Coronary artery (tissue), 2 donors: ENCODE results near the gene RHBDF2.

Source experiments
- DNase-seq: peaks from one replicate; pipeline ENCODE4 v3.0.0-alpha.2; 2017; ENCODE audit warnings: low spot score
- H3K27ac ChIP-seq, 2 donors: fragments of 200-600 bp; sonication (generic); one replicate each; pipeline ENCODE4 v1.5.1; 2016 to 2019
- H3K4me3 ChIP-seq: fragments of 200-600 bp; sonication (generic); 2 replicates; pipeline ENCODE4 v1.5.1; 2016; ENCODE audit warnings: mild to moderate bottlenecking, moderate library complexity
- TF ChIP-seq, protein P1 (sequence below): fragments of 200-600 bp; sonication (generic); IDR thresholded peaks from one replicate; pipeline ENCODE4 v1.5.1; 2019; ENCODE audit warnings: antibody characterized with exemption

RHBDF2 gene

DNA sequence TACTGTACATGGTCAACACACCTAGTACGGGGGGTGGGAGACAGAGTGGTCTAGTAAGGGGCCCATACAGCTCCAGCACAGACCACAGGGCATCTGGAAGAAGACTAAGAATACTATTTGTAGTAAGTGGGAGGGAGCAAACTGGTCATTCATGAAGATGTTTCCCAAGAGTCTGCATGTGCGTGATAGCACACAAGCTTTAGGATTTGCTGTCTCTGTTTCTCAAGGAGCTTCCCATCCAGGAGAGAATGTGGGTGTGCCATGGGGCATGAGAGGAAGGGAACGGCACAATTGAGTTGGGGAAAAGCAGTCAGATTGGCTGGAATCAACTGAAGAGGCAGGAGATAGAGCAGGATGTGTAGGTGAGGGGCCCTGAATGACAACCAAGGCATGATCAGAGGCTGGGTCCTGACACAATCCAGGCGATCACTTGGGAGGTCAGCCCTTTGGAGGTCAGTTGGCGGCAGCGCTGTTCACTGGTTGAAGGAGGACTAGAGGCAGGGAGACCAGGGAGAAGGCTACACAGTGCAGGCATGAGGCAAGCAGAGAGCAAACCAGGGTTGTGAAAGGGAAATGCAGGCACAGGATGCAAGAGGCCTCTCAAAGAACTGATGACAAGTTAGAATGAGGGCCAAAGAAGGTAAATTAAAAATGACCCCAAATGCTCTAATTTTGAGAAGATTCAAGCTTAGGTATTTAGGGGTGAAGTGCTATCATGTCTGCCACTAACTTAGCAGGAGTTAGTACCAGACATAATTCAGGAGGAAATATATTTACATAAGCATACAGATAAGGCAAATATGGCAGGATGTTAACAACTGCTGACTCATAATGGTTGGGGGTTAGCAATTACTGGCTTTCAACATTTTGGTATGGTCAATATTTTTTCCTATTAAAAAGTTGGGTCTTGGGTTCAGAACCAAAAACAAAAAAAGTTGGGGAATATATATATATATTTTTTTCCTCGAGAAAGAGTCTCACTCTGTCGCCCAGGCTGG, 58.6 kb downstream of the RHBDF2 start:
- Histone ChIP-seq H3K27ac (no peak overlapping the region), H3K4me3 (no peak overlapping the region)
- TF ChIP-seq, protein P1, sequence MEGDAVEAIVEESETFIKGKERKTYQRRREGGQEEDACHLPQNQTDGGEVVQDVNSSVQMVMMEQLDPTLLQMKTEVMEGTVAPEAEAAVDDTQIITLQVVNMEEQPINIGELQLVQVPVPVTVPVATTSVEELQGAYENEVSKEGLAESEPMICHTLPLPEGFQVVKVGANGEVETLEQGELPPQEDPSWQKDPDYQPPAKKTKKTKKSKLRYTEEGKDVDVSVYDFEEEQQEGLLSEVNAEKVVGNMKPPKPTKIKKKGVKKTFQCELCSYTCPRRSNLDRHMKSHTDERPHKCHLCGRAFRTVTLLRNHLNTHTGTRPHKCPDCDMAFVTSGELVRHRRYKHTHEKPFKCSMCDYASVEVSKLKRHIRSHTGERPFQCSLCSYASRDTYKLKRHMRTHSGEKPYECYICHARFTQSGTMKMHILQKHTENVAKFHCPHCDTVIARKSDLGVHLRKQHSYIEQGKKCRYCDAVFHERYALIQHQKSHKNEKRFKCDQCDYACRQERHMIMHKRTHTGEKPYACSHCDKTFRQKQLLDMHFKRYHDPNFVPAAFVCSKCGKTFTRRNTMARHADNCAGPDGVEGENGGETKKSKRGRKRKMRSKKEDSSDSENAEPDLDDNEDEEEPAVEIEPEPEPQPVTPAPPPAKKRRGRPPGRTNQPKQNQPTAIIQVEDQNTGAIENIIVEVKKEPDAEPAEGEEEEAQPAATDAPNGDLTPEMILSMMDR = no peak
- DNase-seq = no peak

DNA sequence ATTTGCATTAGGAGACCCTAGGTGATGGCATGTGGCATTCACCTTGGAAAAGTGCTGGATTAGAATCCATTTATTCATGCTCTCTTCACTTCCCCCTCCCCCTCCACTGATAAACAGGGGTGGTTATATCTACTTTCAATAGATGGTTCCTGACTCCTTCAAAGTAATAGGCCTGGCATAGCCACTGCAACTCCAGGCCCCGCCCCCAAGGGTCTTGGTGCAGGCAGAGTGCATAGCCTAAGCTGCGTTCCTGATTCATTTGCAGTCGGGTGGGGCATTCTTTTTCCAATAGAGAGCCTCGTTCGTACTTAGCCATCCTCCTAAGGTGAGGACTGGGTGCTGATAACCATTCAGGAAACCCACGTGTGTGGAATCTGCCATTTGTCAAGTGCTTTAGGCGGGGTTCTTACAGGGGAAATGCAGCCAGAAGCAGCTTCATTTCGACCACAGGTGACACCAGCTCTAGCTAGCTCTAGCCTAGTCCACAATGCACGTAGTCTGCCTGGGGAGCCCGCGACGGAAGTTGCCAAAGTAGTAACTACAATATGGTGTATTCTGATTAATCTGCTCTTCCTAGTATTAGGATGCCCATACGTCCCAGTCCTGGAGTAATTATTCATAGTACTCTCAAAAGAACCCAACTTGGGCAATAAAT, 59.4 kb downstream of the RHBDF2 start:
- Histone ChIP-seq H3K4me3 (no peak overlapping the region), H3K27ac (no peak overlapping the region)
- TF ChIP-seq, protein P1 = no peak
- no peak for DNase-seq

DNA sequence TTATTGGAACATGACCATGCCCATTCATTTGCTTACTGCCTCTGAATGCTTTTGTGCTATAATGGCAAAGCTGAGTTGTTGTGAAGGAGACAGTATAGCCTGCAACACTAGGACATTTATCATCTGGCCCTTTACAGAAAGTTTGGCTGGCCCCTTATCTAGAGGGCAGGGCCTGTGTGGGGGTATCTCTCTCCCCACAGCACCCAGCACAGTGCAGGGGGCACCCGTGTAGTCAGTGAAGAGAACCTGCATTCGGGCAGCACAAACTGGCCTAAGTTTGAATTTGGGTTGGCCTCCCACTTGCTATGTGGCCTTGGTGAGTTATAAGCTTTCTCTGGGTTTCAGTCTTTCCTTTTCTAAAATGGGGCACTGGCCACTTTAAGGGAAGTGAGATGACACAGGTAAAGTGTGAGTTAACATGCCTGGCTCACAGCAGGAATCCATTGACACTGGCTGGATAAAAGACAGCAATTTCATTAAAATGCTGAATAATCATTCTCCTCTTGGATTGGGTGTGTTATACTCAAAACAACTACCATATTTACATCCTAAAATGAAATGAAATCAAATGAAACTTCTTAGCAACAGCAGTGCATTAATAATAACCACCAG, 60.4 kb downstream of the RHBDF2 start:
- H3K4me3 ChIP-seq = no peak overlapping the region
- DNase-seq = no peak
- H3K27ac ChIP-seq = no peak overlapping the region
- TF ChIP-seq, protein P1 = no peak

DNA sequence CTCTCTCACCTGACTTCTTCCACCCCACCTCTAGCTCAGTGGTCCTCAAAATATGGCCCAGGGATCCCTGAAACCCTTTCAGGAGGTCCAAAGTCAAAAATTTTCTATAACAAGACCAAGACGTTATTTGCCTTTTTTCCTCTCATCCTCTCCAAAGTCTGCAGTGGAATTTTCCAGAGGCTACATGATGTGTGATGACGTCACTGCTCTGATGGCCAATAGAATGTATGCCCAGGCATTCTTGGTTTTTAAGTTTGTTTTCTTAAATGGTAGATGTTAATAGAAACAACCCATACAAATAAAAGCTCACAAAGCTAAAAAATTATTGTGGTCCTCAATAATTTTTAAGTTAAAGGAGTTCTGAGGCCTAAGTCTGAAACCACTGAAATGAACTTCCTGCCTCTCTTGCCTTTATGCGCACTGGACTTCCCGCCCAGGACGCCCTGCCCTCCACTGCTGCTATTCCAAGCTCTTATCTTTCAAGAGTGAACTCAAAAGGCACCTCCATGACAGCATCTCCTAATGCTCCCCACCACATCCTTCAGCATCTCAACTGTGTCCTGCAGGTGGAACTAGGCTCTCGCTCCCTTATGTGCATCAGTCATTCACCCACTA, 61.8 kb downstream of the RHBDF2 start:
- Histone ChIP-seq H3K4me3 (no peak overlapping the region), H3K27ac (no peak overlapping the region)
- no peak for DNase-seq
- TF ChIP-seq, protein P1 = no peak

DNA sequence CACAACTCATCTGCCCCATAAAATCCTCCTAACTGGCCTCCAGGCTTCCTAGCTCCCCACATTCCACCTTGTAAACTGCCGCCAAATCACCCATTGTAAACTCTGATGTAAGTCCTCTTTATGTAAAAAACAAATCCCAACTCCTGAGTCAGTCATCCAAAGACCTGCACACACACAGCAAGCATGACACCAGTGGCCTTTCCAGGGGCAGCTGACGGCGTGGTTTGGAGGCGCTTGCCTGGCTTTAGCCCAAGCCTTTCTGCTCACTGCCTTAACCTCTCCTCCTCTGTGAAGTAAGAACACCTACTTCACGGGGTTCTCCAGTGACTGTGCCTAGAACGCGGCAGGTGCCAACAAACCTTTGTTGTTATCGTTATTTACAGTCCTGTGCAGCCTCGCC, 62.3 kb downstream of the RHBDF2 start:
- no peak overlapping the region for H3K27ac ChIP-seq
- no peak for DNase-seq

More for the DNA sequence above, 62.3 kb downstream of the RHBDF2 start:
- TF ChIP-seq, protein P1 = no peak
- H3K4me3 ChIP-seq = no peak overlapping the region
